SU-DHL-6 (cell line): ENCODE results near the gene NUTM2D.
"Not testable (repeated sequence)": the region's sequence is repeated elsewhere in the genome, so short reads cannot be mapped to it uniquely, and the experiment has no call there.

Experiments used
- H2AFZ ChIP-seq: fragments of 200-600 bp; sonication (generic); 2 replicates; pipeline ENCODE4 v1.6.1; 2014; ENCODE audit warnings: low read depth, mild to moderate bottlenecking, moderate library complexity, mixed read lengths, antibody characterized with exemption, low read length; ENCODE audit not compliant: severe bottlenecking
- H3F3A ChIP-seq: fragments of 200-600 bp; shearing (Covaris generic); 2 replicates; pipeline ENCODE4 v1.6.0; 2016; ENCODE audit warnings: antibody characterized with exemption, mild to moderate bottlenecking; ENCODE audit not compliant: insufficient read depth
- H3K27ac ChIP-seq: fragments of 200-600 bp; sonication (generic); 2 replicates; pipeline ENCODE4 v1.5.1; 2016; ENCODE audit warnings: low read depth, mild to moderate bottlenecking, low read length, moderate library complexity, mixed read lengths
- H3K27me3 ChIP-seq: fragments of 200-600 bp; sonication (generic), shearing (Covaris generic); 2 replicates; pipeline ENCODE4 v1.6.0; 2014; ENCODE audit warnings: mild to moderate bottlenecking, low read length
- H3K36me3 ChIP-seq: fragments of 200-600 bp; sonication (generic); 2 replicates; pipeline ENCODE4 v1.6.1; 2014; ENCODE audit warnings: mild to moderate bottlenecking, low read length, mixed read lengths
- H3K4me2 ChIP-seq: fragments of 300-600, 200-600 bp; shearing (Covaris generic), sonication (generic); 2 replicates; pipeline ENCODE4 v1.6.0; 2014; ENCODE audit warnings: low read length, low read depth, mild to moderate bottlenecking; ENCODE audit not compliant: poor library complexity, severe bottlenecking
- H3K4me3 ChIP-seq: fragments of 200-600 bp; sonication (generic); 2 replicates; pipeline ENCODE4 v1.5.1; 2014; ENCODE audit warnings: antibody characterized with exemption, low read length, mild to moderate bottlenecking, mixed read lengths; ENCODE audit not compliant: insufficient read depth, poor library complexity, severe bottlenecking
- H3K79me2 ChIP-seq: fragments of 200-600 bp; sonication (generic); 2 replicates; pipeline ENCODE4 v1.6.1; 2014; ENCODE audit warnings: mild to moderate bottlenecking, low read length, moderate library complexity; ENCODE audit not compliant: insufficient read depth
- H3K9ac ChIP-seq: fragments of 200-600 bp; sonication (generic); 2 replicates; pipeline ENCODE4 v1.7.0; 2014; ENCODE audit warnings: mild to moderate bottlenecking, low read length
- H3K9me2 ChIP-seq: fragments of 200-600 bp; sonication (generic); replicated peaks from 2 replicates; pipeline ENCODE4 v1.6.1; 2014; ENCODE audit warnings: low read length; ENCODE audit not compliant: insufficient read depth
- H3K9me3 ChIP-seq: fragments of 200-600 bp; sonication (generic); 2 replicates; pipeline ENCODE4 v1.6.1; 2014; ENCODE audit warnings: low read length, mixed read lengths; ENCODE audit not compliant: insufficient read depth
- H4K20me1 ChIP-seq: fragments of 200-600 bp; sonication (generic); 2 replicates; pipeline ENCODE4 v1.6.1; 2014; ENCODE audit warnings: low read depth, mild to moderate bottlenecking, antibody characterized with exemption, low read length, moderate library complexity, mixed read lengths

The NUTM2D gene

DNA sequence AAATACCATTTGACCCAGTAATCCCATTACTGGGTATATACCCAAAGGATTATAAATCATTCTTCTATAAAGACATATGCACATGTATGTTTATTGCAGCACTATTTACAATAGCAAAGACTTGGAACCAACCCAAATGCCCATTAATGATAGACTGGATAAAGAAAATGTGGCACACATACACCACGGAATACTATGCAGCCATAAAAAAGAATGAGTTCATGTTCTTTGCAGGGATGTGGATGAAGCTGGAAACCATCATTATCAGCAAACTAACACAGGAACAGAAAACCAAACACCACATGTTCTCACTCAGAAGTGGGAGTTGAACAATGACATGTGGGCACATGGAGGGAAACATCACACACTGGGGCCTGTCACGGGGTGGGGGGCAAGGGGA, 7.4 kb upstream of the NUTM2D start:
- H2AFZ ChIP-seq, H3K27ac ChIP-seq, H3K4me2 ChIP-seq, H3K27me3 ChIP-seq, H3K79me2 ChIP-seq, H4K20me1 ChIP-seq, H3F3A ChIP-seq, H3K9me3 ChIP-seq, H3K9me2 ChIP-seq, H3K36me3 ChIP-seq, H3K4me3 ChIP-seq, H3K9ac ChIP-seq: not testable (repeated sequence)

DNA sequence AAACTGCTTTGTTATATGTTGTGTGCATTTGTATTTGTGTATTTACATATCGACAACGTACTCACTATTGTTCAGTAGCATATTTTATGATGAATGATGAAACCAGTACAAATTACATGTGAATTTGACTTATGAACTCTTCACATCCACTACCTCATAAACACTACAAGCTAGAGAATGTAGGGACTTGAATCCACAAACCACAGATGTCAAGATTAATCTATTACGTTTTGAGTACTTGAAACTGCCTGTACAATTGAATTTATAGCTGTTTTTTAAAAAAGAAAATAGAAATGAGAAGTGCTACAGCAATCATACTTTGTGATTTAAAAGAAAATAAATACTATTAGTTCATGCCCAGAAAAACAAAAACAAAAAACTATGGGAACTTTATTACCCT, 4.7 kb upstream of the NUTM2D start:
- H3K79me2 ChIP-seq, H3K36me3 ChIP-seq, H3K27ac ChIP-seq, H3K27me3 ChIP-seq, H3K9me3 ChIP-seq, H3F3A ChIP-seq, H4K20me1 ChIP-seq, H3K9me2 ChIP-seq, H3K4me2 ChIP-seq, H2AFZ ChIP-seq, H3K4me3 ChIP-seq, H3K9ac ChIP-seq: not testable (repeated sequence)

DNA sequence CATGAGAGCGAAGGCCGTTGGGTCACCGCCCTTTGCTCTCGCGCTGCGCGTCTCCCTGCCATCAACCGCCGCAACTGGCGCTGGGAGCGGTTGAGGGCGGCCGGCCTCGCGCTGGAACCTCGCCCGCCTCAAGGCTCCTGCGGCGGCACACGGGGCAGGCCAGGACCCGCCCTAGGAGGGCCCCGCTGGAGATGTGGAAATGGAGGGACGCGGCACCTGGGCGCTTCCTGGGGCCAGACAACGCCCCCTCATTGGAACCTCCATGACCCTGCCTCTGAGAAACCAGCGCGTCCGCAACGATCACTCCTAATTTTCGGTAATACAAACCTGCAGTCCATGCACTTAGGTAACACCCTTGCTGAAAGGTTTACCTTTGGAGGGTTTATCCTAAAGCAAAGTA, 2.4 kb upstream of the NUTM2D start:
- H4K20me1 ChIP-seq, H3K4me3 ChIP-seq, H3K27me3 ChIP-seq, H2AFZ ChIP-seq, H3K79me2 ChIP-seq, H3K9ac ChIP-seq, H3K27ac ChIP-seq, H3K4me2 ChIP-seq, H3F3A ChIP-seq, H3K9me2 ChIP-seq, H3K36me3 ChIP-seq, H3K9me3 ChIP-seq: not testable (repeated sequence)

DNA sequence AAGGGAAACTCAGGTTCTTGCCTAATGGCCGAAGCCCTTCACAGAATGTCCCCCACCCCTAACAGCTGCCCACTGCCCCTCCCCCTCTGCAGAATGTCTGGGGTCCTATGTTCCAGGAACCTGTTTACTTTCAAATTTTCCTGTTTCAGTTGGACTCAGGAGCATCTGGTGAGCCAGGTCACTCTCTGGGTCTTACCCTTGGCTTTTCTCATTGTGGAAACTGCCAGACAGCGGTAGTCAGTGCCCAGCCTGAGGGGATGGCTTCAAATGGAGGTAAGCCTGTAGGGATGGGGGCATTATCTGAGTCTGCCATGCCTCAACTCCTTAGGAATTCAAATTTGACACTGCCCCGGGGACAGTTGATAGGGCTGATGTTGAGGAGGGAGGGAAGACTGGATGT, 615 bp downstream of the NUTM2D start:
- not testable (repeated sequence) for H3K9me2 ChIP-seq, H3K4me3 ChIP-seq, H3K27ac ChIP-seq, H4K20me1 ChIP-seq, H2AFZ ChIP-seq, H3K9ac ChIP-seq, H3F3A ChIP-seq, H3K4me2 ChIP-seq, H3K27me3 ChIP-seq, H3K9me3 ChIP-seq, H3K36me3 ChIP-seq, H3K79me2 ChIP-seq

DNA sequence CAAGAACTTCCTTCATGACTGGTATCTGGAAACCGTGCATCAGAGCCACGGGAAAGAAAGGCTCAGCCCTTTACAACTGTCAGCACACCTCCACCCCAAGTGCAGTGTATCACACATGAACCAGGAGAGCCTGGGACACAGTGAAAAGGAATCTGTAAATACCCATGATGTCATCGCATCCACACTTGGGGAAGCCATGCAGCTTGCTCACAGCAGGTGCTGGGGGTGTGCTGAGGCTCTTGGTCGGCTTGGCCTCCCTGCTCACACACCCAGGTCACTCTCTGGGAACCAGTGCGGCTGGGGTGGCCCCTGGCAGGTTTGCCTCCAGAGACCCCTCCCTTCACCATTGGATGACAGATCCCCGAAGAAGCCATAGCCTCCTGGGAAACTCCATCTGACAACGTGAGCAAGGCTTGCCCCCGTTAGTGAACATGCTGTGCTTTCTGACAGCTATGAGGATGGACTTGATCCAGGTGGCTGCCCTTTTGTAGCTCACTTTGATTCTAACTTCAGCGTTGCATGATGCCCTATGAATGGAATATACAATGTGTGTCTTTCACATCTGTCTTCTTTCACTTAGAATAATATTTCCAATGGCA, 12.1 kb downstream of the NUTM2D start:
- H3K27me3 ChIP-seq, H3K9me2 ChIP-seq, H3K9me3 ChIP-seq, H3K4me2 ChIP-seq, H3K79me2 ChIP-seq, H4K20me1 ChIP-seq, H3K36me3 ChIP-seq, H2AFZ ChIP-seq, H3K4me3 ChIP-seq, H3K27ac ChIP-seq, H3F3A ChIP-seq, H3K9ac ChIP-seq: not testable (repeated sequence)

DNA sequence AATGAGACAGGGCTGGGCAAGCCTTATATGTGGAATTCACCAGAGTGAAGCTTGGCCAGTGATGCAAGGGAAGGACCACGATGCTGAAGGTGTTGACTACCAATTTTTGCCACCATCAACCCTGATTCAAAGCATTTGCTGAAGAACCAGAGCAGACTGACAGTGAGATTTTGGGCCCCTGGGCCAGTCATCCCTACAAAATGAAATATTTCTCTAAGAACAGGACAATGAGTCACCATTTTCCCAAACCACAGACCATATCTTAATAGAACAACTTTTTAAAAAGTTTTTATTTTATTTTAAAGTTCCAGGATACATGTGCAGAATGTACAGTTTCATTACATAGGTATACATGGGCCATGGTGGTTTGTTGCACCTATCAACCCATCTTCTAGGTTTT, 16.5 kb downstream of the NUTM2D start:
- H3K36me3 ChIP-seq, H3K4me3 ChIP-seq, H3K27ac ChIP-seq, H4K20me1 ChIP-seq, H3K9me3 ChIP-seq, H3K79me2 ChIP-seq, H2AFZ ChIP-seq, H3K9me2 ChIP-seq, H3K27me3 ChIP-seq, H3F3A ChIP-seq, H3K4me2 ChIP-seq, H3K9ac ChIP-seq: not testable (repeated sequence)

DNA sequence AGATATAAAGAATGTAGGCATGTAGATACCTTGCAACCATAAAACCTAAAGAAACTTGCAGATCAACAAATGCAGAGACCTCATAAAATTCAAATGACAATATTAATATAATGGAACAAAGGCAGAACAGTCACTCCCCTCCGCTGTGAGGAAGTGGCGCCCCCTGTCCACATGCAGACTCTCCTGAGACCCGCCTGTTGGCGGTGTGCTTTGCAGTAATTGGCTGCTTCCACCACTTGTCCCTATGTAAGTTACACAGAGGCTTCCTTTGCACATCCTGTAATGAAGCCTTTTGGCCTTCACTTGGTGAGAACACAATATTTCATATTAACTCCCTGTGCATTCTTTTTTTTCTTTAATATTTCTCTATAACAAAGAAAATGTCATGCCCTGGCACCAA, 21.6 kb downstream of the NUTM2D start:
- H3K9me3 ChIP-seq, H3K4me3 ChIP-seq, H2AFZ ChIP-seq, H3K79me2 ChIP-seq, H3K4me2 ChIP-seq, H3K9ac ChIP-seq, H3K27ac ChIP-seq, H3K27me3 ChIP-seq, H3K9me2 ChIP-seq, H3K36me3 ChIP-seq, H3F3A ChIP-seq, H4K20me1 ChIP-seq: not testable (repeated sequence)

DNA sequence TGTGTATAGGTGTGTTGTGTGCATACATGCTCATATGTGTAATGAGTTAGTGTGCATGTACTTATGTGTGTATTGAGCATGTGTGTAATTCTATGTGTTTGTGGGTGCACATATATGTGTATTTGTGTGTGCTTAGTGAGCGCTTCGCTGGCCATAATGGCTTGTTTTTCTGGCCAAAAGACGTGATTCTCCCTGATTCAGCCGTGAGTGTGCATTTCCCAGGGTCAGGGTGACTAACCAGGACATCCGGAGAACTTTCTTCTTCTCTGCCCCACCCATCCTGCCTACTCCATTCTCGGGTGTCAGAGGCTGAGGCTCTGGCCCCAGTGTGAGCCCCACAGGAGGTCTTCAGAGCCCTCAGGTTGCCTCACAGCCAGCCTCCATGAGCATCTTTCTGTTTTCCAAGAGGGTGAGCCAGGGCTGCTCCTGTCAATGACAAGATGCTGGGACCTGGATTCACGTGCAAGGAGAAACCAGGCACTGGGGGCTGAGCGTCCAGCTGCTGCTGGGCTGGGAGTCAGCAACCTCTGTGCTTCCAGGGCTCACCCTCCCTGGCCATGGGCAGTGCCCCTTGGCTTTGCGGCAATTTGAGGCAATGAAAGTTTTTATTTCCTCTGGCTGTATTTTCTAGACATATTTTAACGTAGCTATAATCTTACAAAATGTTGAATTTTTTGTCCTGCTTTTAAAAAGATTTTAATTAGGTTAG, 25.8 kb downstream of the NUTM2D start:
- not testable (repeated sequence) for H3K79me2 ChIP-seq, H3F3A ChIP-seq, H3K9me3 ChIP-seq, H2AFZ ChIP-seq, H3K4me2 ChIP-seq, H3K9me2 ChIP-seq, H4K20me1 ChIP-seq, H3K4me3 ChIP-seq, H3K27me3 ChIP-seq, H3K36me3 ChIP-seq, H3K9ac ChIP-seq, H3K27ac ChIP-seq
